GM18870 (cell line): Measurements from ENCODE around the gene CCDC70.

Experiments
- ATAC-seq: cut with Tn5 transposase; IDR thresholded peaks from one replicate; pipeline ENCODE4 v1.9.1; 2021; ENCODE audit warnings: moderate library complexity; ENCODE audit not compliant: unreplicated experiment

Gene CCDC70

GRCh38 chr13:51905787-51906186, 44.0 kb downstream of the CCDC70 start:
- no peak for ATAC-seq

- ATAC-seq, result no peak
These were observed 44.8 kb downstream of the CCDC70 start for GRCh38 chr13:51906581-51906980.

- no peak for ATAC-seq
These were observed 45.4 kb downstream of the CCDC70 start for GRCh38 chr13:51907040-51907732.

GRCh38 chr13:51909265-51909664, 47.5 kb downstream of the CCDC70 start:
- ATAC-seq, result peak; percentile 36

DNA sequence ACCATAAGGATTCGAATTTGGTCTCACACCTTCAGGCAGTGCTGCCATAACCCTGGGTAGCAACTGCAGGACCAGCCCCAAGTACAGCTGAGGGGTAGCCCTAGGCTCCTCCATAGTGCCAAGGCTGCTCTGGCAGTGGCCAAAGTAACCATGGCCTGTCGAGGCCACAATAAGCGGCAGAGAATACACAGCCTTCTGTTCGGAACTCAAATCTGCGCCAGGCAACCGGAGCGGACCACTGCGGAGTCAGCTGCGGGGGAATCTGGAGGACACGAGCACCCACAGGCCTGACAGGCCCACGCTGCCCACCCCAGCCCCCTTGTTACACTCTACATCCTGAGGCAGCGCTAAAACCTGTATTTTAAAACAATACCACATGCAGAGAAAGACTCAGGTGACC, 48.7 kb downstream of the CCDC70 start:
- no peak for ATAC-seq

DNA sequence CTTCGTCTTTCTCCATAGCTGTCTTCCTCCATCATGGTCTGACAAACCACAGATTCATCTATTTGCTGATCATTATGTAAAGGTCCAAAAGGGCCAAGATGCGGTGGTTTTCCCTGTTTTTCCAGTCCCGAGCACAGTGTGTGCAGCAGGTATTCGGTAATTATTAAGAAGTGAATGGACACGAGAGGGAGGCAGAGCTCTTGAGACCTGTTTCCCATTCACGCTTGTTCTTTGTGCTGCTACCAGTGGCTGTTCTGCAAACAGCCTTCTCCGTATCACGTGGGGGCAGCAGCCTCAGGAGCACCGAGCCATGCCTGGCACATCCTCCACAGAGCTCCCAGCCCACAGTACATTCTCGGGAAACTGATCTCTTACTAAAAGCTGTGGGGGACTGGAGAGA, 50.3 kb downstream of the CCDC70 start:
- ATAC-seq, result no peak

DNA sequence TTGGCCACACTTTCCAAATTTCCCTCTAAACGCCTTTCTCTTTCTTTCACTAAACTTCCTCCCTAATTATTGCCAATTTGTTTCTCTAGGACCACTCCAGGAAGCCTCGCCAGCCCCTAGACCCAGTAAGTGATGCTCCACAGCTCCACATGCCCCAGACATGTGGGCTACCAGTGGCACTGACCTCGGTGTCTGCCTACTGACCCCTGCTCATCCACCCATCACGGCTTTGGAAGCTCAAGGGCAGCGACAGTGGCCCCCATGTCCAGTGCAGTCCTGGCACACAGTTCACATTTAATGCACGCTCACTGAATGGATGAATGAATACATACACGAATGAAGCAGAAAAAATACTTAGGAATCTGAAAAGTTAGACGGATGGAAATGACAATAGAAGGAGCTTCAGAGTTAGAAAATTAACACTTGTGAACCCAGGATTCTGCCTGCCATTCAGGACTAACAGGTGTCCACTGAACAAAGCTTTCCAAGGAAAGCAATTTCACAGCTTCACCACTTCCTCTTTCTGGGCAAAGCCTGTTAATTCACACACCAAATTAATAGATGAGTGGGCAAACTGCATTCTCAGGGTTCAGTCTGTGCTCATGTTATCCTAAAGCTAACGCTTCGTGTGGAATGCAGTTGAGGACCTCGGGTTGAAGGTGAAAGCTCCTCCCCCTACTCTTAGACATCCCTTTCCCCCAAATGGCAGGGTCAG, 50.9 kb downstream of the CCDC70 start:
- ATAC-seq, result no peak

- no peak for ATAC-seq
These were observed 51.8 kb downstream of the CCDC70 start for GRCh38 chr13:51913421-51914136.

DNA sequence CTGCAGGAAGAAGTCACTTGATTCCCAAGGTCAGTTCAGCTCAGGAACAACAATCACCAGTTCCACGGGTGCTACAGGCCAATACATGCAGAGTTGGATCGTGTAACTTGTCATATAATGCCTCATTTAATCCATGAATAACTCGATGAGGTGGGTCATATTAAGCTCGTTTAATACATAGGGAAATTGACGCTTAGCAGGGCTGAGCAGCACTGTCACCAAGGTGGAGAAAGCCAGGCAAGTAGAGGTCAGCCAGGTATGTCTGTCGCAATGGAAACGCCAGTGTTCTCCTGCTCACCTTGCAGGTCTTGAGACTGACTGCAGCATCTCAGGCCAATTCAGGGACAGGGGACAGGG, 52.3 kb downstream of the CCDC70 start:
- no peak for ATAC-seq
